ENCODE results near the gene NEK5.
"Not testable (repeated sequence)": the region's sequence is repeated elsewhere in the genome, so short reads cannot be mapped to it uniquely, and the experiment has no call there.

Gene NEK5

GRCh38 chr13:52137489-52137888 lies 8.6 kb upstream of the NEK5 start:
- DNase-seq: no peak

GRCh38 chr13:52136763-52137162 lies 7.9 kb upstream of the NEK5 start:
- no peak for DNase-seq

- DNase-seq: no peak
Observed at GRCh38 chr13:52130641-52131040, 1.8 kb upstream of the NEK5 start.

- DNase-seq: peak; percentile 19
Observed at GRCh38 chr13:52127783-52128702, 830 bp downstream of the NEK5 start.

- DNase-seq: no peak
Observed at GRCh38 chr13:52127378-52127777, 1.5 kb downstream of the NEK5 start.

DNA sequence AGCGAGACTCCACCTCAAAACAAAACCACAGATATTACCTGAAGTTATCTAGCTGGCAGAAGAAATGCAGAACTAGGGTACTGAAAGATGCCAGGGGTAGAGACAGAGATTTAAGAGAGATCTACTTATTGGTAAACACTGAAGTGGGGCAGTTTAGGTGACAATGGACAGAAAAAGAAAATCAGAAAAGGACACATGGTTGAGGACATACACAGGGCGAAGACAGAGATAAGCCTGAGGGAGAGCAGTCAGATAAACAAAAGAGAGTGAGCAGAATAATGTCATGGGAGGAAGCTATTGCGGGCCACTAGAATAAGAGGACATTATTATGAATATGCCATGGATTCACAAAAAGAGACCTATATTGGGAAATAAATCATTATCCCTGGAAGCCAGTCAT lies 3.3 kb downstream of the NEK5 start:
- DNase-seq: no peak

DNA sequence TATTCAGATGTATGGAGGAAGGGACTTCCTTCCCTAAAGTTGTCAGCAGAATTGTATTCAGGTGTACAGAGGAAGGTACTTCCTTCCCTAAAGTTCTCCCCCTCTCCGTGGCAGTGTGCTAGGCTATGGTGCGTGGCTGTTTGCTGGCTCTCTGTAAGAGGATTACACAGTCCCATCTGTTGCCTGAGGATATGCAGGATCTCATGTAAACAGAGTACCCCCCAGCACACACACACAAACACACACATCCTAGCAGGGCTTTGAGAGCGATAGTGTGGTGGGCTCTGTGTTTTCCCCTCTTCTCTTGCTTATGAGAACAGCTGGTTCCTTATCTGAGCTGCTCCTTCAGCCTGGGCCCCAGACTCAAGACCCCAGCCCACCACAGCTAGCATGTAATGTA lies 10.3 kb downstream of the NEK5 start:
- no peak for DNase-seq

DNA sequence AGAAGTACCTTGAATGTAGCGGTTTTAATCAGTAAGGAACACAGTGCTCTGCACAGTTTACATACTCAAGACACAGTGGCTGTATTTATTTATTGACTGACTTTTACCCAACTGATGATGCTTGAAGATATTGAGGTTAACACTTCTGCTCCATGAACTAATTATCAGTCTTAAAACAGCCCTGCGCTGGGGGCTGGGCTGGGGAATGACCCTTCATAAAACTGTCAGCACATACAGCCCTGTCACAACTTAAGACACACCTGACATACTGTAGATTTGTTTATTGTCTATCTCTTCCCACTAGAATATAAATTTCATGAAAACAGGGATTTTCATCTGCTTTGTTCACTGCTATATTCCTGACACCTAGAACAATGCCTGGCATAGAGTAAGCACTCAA lies 10.8 kb downstream of the NEK5 start:
- no peak for DNase-seq

GRCh38 chr13:52112591-52112990 lies 16.3 kb downstream of the NEK5 start:
- no peak for DNase-seq

DNA sequence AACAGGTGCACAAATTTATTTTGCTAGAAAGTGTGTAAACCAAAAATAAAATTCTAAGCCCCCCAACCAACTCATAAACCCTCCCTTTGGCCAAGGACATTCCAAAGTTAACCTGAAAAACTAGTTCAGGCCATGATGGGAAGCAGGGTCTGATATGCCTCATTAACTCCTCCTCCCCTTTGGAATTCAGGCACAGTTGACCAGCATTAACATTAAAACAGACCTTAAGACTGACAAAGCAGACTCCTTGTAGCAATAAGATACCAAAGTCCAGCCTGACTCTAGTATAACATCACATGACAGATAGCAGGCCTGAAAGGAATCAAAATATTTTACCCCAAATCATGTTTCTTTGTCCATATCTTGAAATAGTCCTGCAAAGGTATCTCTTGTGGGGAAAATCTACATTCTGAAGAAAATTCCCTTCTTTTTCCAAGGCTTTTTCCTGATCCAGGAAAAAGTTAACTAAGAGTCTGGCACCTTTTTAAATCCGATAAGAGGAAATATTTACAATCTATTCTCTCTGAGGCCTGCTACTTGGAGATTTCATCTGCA lies 19.7 kb downstream of the NEK5 start:
- no peak for DNase-seq

- DNase-seq: no peak
Observed at GRCh38 chr13:52105841-52106240, 23.0 kb downstream of the NEK5 start.

DNA sequence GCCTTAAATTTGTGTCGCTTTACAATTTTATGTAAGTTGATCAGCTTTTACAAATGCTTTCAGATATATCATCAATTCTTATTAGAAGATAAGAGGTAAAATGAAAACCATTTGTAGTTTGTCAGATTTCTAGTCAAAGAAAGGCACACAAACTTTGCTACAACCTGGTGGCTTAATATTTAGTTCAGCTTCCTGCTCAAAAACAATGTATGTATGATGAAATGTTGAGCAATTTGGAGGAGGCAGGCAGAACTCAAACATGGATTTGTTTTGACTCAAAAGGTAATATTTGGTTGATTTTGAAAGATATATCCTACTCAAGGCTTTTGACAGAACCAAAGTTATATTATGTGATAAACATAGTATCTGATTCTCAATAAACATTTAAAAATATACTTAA lies 24.2 kb downstream of the NEK5 start:
- no peak for DNase-seq

GRCh38 chr13:52103386-52103785 lies 25.5 kb downstream of the NEK5 start:
- DNase-seq: no peak

- not testable (repeated sequence) for DNase-seq
Observed at GRCh38 chr13:52102423-52102822, 26.4 kb downstream of the NEK5 start.

GRCh38 chr13:52097197-52097596 lies 31.7 kb downstream of the NEK5 start:
- DNase-seq: no peak

DNA sequence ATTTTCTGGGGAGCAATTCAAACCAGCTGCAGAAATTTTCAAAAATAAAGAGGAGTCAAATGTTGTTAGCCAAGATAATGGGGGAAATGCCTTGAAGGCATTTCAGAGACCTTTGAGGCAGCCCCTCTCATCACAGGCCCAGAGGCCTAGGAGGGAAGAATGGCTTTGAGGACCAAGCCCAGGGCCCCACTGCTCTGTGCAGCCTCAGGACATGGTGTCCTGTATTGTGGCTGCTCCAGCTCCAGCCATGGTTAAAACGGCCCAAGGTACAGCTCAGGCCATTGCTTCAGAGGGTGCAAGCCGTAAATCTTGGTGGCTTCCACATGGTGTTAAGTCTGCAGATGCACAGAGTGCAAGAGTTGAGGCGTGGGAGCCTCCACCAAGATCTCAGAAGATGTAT lies 32.1 kb downstream of the NEK5 start:
- no peak for DNase-seq

- DNase-seq: no peak
Observed at GRCh38 chr13:52096062-52096461, 32.8 kb downstream of the NEK5 start.

DNA sequence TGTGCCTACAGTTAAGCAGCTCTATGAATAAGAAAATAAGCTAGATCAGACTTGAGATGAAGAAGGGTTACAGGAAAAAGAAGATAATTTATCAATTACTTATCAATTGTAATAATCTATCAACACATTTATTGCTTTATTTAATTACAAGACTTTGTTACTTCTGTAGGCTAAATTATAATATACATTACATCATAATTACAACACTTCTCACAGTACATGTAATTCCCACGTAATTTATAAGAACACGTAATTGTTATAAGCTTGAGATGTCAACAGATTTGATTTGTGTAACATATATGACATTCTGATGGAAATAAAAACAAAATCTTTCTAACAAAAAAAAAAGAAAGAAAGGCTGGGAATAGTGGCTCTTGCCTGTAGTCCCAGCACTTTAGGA lies 36.8 kb downstream of the NEK5 start:
- no peak for DNase-seq

DNA sequence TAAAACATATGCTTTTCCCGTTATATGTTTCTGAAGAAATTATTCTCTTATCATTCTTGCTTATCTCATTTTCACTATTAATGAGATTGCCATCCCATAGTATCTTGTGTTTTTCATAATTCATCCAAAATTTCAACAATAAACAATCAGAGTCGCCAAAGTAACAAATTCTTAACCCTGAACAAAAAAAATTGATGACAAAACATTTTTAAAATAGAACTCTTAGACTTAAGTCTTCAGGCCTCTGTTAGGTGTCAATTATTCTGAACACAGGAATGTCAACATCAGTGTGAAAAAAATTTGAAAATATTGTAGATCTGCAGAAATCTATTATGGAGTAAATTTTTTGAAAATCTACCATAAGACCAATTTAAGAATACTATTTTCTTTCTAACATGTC lies 37.4 kb downstream of the NEK5 start:
- no peak for DNase-seq

DNA sequence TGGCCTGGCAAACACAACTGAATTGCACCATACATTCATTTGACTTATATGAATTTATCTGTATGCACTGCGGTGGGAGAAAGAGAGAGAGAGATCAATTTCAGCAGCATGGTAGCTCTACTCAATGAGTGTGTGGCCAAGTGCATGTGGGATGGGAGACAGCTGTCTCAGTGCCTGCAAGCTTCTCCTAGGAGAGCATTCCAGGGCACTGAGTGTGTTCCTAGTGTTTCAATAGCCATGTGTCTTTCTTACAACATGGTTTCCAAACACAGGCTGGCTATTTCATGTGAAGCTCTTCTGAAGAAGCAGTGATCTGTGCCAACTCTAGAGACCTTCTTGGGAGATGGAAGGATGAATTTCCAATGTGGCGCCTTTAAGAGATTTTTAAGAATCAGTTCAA lies 43.5 kb downstream of the NEK5 start:
- DNase-seq: no peak

DNA sequence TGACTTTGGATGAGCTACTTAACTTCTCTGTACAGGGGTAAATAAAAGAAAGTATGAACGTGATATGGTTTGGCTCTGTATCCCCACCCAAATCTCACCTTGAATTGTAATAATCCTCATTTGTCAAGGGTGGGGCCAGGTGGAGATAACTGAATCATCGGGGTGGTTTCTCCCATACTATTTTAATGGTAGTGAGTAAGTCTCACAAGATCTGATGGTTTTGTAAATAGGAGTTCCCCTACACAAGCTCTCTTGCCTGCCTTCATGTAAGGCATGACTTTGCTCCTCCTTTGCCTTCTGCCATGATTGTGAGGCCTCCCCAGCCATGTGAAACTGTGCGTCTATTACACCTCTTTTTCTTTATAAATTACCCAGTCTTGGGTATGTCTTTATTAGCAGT lies 43.9 kb downstream of the NEK5 start:
- DNase-seq: not testable (repeated sequence)

- no peak for DNase-seq
Observed at GRCh38 chr13:52082601-52083000, 46.3 kb downstream of the NEK5 start.

DNA sequence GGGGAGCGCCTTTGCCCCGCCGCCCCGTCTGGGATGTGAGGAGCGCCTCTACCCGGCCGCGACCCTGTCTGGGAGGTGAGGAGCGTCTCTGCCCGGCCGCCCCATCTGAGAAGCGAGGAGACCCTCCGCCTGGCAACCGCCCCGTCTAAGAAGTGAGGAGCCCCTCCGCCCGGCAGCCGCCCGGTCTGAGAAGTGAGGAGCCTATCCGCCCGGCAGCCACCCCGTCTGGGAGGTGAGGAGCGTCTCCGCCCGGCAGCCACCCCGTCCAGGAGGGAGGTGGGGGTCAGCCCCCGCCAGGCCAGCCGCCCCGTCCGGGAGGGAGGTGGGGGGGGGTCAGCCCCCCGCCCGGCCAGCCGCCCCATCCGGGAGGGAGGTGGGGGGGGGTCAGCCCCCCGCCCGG lies 49.0 kb downstream of the NEK5 start:
- not testable (repeated sequence) for DNase-seq

- no peak for DNase-seq
Observed at GRCh38 chr13:52070929-52071523, 57.8 kb downstream of the NEK5 start.

All from NCI-H2227 treated with DMSO at 0.1 percent for 48 hours (cell line).